ENCODE measurements around the gene KCNQ1OT1.

Gene KCNQ1OT1

GRCh38 chr11:2662430-2663299 is 37.1 kb downstream of the KCNQ1OT1 start:
- ChIA-PET POLR2A (no interaction called here), CTCF (no interaction called here)
- no peak for TF ChIP-seq CTCF (IDR thresholded peaks at IDR 0.05; ENCODE audit: control extremely low read depth, extremely low read depth, low read depth, missing control alignments)
- DNase-seq (ENCODE audit: extremely low spot score): no peak

GRCh38 chr11:2662024-2662312 is 37.8 kb downstream of the KCNQ1OT1 start:
- ChIA-PET CTCF (interaction anchor here (1.3 kb wide), 1 partner anchor 429 kb away, joined by 3 read pairs; no protein-coding TSS in a partner anchor), POLR2A (no interaction called here)
- no peak for TF ChIP-seq CTCF (IDR thresholded peaks at IDR 0.05; ENCODE audit: control extremely low read depth, extremely low read depth, low read depth, missing control alignments)
- DNase-seq (ENCODE audit: extremely low spot score): no peak

- DNase-seq (ENCODE audit: extremely low spot score): no peak
- ChIA-PET POLR2A (no interaction called here), CTCF (interaction anchor here (1.3 kb wide), 1 partner anchor 430 kb away, joined by 3 read pairs; no protein-coding TSS in a partner anchor)
- TF ChIP-seq CTCF (IDR thresholded peaks at IDR 0.05; ENCODE audit: control extremely low read depth, extremely low read depth, low read depth, missing control alignments): no peak
Observed at GRCh38 chr11:2661173-2662023, 38.4 kb downstream of the KCNQ1OT1 start.

GRCh38 chr11:2660357-2660939 is 39.3 kb downstream of the KCNQ1OT1 start:
- ChIA-PET POLR2A (no interaction called here), CTCF (no interaction called here)
- DNase-seq (ENCODE audit: extremely low spot score): no peak
- no peak for TF ChIP-seq CTCF (IDR thresholded peaks at IDR 0.05; ENCODE audit: control extremely low read depth, extremely low read depth, low read depth, missing control alignments)

- DNase-seq (ENCODE audit: extremely low spot score): no peak
- CTCF ChIA-PET: no interaction called here
- POLR2A ChIA-PET: no interaction called here
Observed at GRCh38 chr11:2657697-2658284, 42.0 kb downstream of the KCNQ1OT1 start.

More at GRCh38 chr11:2657697-2658284, 42.0 kb downstream of the KCNQ1OT1 start:
- TF ChIP-seq CTCF (IDR thresholded peaks at IDR 0.05; ENCODE audit: control extremely low read depth, extremely low read depth, low read depth, missing control alignments): no peak
